SU-DHL-6 (cell line): ENCODE results near the gene HK3.

Experiments used
- EZH2phosphoT487 ChIP-seq: fragments of 200-600 bp; sonication (generic), shearing (Covaris generic); conservative IDR thresholded peaks from 2 replicates; pipeline ENCODE4 v1.6.1; 2018; ENCODE audit warnings: mild to moderate bottlenecking, antibody characterized with exemption, low read length, moderate library complexity, mixed read lengths
- TF ChIP-seq, protein P1 (sequence below): fragments of 200-600 bp; sonication (generic); IDR thresholded peaks from one replicate; pipeline ENCODE4 v1.5.1; 2017; ENCODE audit warnings: antibody characterized with exemption, mild to moderate bottlenecking, low read length, moderate library complexity; ENCODE audit not compliant: insufficient read depth, poor library complexity, severe bottlenecking

DNA sequence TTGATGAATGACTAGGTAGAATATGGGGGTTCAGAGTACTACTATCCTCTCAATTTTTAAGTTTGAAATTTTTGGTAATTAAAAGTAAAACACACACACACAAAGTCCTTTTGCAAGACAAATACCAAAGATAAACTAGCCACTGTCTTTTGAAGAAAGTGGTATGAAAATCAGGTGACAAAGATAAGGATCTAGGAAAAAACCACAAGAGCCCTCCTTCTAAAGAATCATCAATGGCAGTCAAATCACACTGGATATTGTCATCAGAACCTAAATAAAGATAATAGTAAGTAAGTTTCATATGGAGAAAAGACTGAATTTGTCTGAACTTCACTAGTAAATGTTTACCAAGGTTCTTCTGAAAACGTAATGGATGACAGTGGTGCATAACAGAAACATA, 30.5 kb upstream of the HK3 start:
- TF ChIP-seq, protein P1, sequence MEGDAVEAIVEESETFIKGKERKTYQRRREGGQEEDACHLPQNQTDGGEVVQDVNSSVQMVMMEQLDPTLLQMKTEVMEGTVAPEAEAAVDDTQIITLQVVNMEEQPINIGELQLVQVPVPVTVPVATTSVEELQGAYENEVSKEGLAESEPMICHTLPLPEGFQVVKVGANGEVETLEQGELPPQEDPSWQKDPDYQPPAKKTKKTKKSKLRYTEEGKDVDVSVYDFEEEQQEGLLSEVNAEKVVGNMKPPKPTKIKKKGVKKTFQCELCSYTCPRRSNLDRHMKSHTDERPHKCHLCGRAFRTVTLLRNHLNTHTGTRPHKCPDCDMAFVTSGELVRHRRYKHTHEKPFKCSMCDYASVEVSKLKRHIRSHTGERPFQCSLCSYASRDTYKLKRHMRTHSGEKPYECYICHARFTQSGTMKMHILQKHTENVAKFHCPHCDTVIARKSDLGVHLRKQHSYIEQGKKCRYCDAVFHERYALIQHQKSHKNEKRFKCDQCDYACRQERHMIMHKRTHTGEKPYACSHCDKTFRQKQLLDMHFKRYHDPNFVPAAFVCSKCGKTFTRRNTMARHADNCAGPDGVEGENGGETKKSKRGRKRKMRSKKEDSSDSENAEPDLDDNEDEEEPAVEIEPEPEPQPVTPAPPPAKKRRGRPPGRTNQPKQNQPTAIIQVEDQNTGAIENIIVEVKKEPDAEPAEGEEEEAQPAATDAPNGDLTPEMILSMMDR = no peak
- TF ChIP-seq EZH2phosphoT487 = no peak
